Naive thymus-derived CD4-positive, alpha-beta T cell (primary cell): Measurements from ENCODE around the gene WDR53. TPM values are rescaled to one million over a fixed set of nuclear protein-coding genes. Genes with fewer than 3 reads are reported as not detected.

Experiments
- ATAC-seq: fragments of 150-1000 bp; cut with Tn5 transposase; 2 replicates; pipeline ENCODE4 v1.10.0; 2021; ENCODE audit warnings: mild to moderate bottlenecking, moderate library complexity
- CTCF ChIA-PET: fragments of 350-600 bp; sonication (Branson Sonifier 250); formaldehyde crosslinking; loops from one replicate; lab custom pipeline; 2021; ENCODE audit warnings: antibody characterized with exemption; lab: Charles Lee
- POLR2A ChIA-PET: fragments of 350-600 bp; sonication (Branson Sonifier 250); formaldehyde crosslinking; loops from one replicate; lab custom pipeline; 2021; ENCODE audit warnings: antibody characterized with exemption, inconsistent platforms; lab: Charles Lee
- DNase-seq, 9 donors: peaks; one replicate each; pipeline versions ENCODE4 v3.0.0 to v3.0.0-alpha.2; 2020 to 2022; ENCODE audit warnings: mixed read lengths in 1 of 9
- H3K27ac ChIP-seq: one replicate; pipeline ENCODE4 v1.7.0; 2013; ENCODE audit warnings: mild to moderate bottlenecking, low read depth, low read length, moderate library complexity
- H3K27me3 ChIP-seq, 2 donors: one replicate each; pipeline ENCODE4 v1.7.0; 2013; ENCODE audit warnings: low read length in 2 of 2, mild to moderate bottlenecking in 2 of 2, moderate library complexity in 2 of 2; ENCODE audit not compliant: control insufficient read depth in 2 of 2, insufficient read depth in 2 of 2
- H3K36me3 ChIP-seq, 3 experiments: 1 replicate in 2 of 3; 2 replicates in 1 of 3; pipeline ENCODE4 v1.7.0; 2013; ENCODE audit warnings: low read length in 3 of 3, mild to moderate bottlenecking in 3 of 3, moderate library complexity in 1 of 3; ENCODE audit not compliant: insufficient read depth in 3 of 3, control insufficient read depth in 2 of 3
- H3K4me1 ChIP-seq, 2 donors: one replicate each; pipeline ENCODE4 v1.7.0; 2013; ENCODE audit warnings: low read length in 2 of 2, mild to moderate bottlenecking in 2 of 2, moderate library complexity in 1 of 2; ENCODE audit not compliant: control insufficient read depth in 2 of 2, insufficient read depth in 2 of 2
- H3K4me3 ChIP-seq: 2 replicates; pipeline ENCODE4 v1.7.0; 2013; ENCODE audit warnings: mild to moderate bottlenecking, low read length
- H3K9me3 ChIP-seq, 3 experiments: 1 replicate in 2 of 3; 2 replicates in 1 of 3; pipeline ENCODE4 v1.7.0; 2013; ENCODE audit warnings: low read length in 3 of 3; ENCODE audit not compliant: control insufficient read depth in 2 of 3
- H3K27ac Mint-ChIP-seq, 9 donors: one replicate each; pipeline ENCODE4 v1.8.0; 2020 to 2022; ENCODE audit warnings: mixed read lengths in 9 of 9, mild to moderate bottlenecking in 8 of 9, moderate library complexity in 5 of 9, inconsistent platforms in 2 of 9
- H3K27me3 Mint-ChIP-seq, 5 donors: one replicate each; pipeline ENCODE4 v1.8.0; 2021 to 2022; ENCODE audit warnings: mixed read lengths in 5 of 5, mild to moderate bottlenecking in 1 of 5
- H3K36me3 Mint-ChIP-seq, 5 donors: one replicate each; pipeline ENCODE4 v1.8.0; 2020 to 2022; ENCODE audit warnings: mixed read lengths in 5 of 5, mild to moderate bottlenecking in 3 of 5, inconsistent platforms in 1 of 5
- H3K4me1 Mint-ChIP-seq, 7 donors: one replicate each; pipeline ENCODE4 v1.8.0; 2020 to 2022; ENCODE audit warnings: mixed read lengths in 7 of 7, mild to moderate bottlenecking in 3 of 7, inconsistent platforms in 1 of 7
- H3K4me3 Mint-ChIP-seq, 10 donors: one replicate each; pipeline ENCODE4 v1.8.0; 2020 to 2022; ENCODE audit warnings: mild to moderate bottlenecking in 10 of 10, mixed read lengths in 10 of 10, moderate library complexity in 6 of 10, inconsistent platforms in 2 of 10
- H3K9me3 Mint-ChIP-seq, 11 donors: one replicate each; pipeline ENCODE4 v1.8.0; 2020 to 2022; ENCODE audit warnings: mixed read lengths in 11 of 11, mild to moderate bottlenecking in 4 of 11, inconsistent platforms in 1 of 11, moderate library complexity in 1 of 11
- intact Hi-C, 2 donors: fragments of 100-400 bp; cut with micrococcal nuclease; formaldehyde crosslinking; loops; one replicate each; pipeline ENCODE4 v1.15.1; 2023
- polyA plus RNA-seq, 2 donors: library from polyadenylated mRNA; unstranded; fragments of 300-500 nt; fragmentation: Illumina TruSeq; gene quantifications; one replicate each; pipeline ENCODE4 v1.2.3, GENCODE V29; 2021
- total RNA-seq, 6 experiments: library from RNA in 5 of 6; stranded (reverse) in 5 of 6; gene quantifications; 1 replicate in 5 of 6; 2 replicates in 1 of 6; pipeline ENCODE4 v1.2.3 and lab custom pipeline; 2021 to 2026

Gene WDR53
- total and polyA plus RNA-seq, 7 experiments from 2014 or later: 11.9 to 31.5 (median 22.7) TPM

- Histone ChIP-seq H3K27me3 (no peaks in the 10 kb centered on the region), H3K9me3 (peaks cover 0 to 53% (median 19%) of the 10 kb centered on the region in 3 experiments), H3K4me3 (no peak overlapping the region), H3K27ac (no peak overlapping the region), H3K36me3 (no peaks in the 10 kb centered on the region), H3K4me1 (no peaks in the 10 kb centered on the region)
- CTCF ChIA-PET: interaction anchor here (1.0 to 1.3 kb wide), 2 partner anchors 31 to 33 kb away, joined by 3 to 4 read pairs; no protein-coding TSS in a partner anchor
- DNase-seq (peak in 3 of 9 donors; percentile 24 to 32 (median 25)), ATAC-seq (no peak)
- POLR2A ChIA-PET: no interaction called here
- no peak overlapping the region for H3K4me3 Mint-ChIP-seq
- intact Hi-C loops: loop anchor here (1.0 to 2.0 kb wide), 4 partner anchors 33 to 446 kb away; no protein-coding TSS in a partner anchor
- H3K9me3 Mint-ChIP-seq: peaks cover 15 to 79% (median 53%) of the 10 kb centered on the region in 11 donors
- no peaks in the 10 kb centered on the region for H3K4me1 Mint-ChIP-seq
- peaks cover 4 to 21% (median 15%) of the 10 kb centered on the region in 5 donors for H3K36me3 Mint-ChIP-seq
- no peak overlapping the region for H3K27ac Mint-ChIP-seq
- peaks cover 0 to 6% (median 0%) of the 10 kb centered on the region in 5 donors for H3K27me3 Mint-ChIP-seq
Observed at GRCh38 chr3:196519718-196520082, 48.7 kb downstream of the WDR53 start.

- H3K4me3 ChIP-seq: no peak overlapping the region
- peaks cover 0 to 53% (median 19%) of the 10 kb centered on the region in 3 experiments for H3K9me3 ChIP-seq
- no peaks in the 10 kb centered on the region for H3K4me1 ChIP-seq
- no peak overlapping the region for H3K27ac Mint-ChIP-seq
- H3K27me3 ChIP-seq: no peaks in the 10 kb centered on the region
- intact Hi-C loops: loop anchor here (1.0 to 2.0 kb wide), 4 partner anchors 32 to 446 kb away; no protein-coding TSS in a partner anchor
- ChIA-PET POLR2A (no interaction called here), CTCF (interaction anchor here (0.8 to 1.3 kb wide), 3 partner anchors 31 to 265 kb away, joined by 3 to 4 read pairs (median 3); no protein-coding TSS in a partner anchor)
- no peaks in the 10 kb centered on the region for H3K4me1 Mint-ChIP-seq
- peaks cover 0 to 6% (median 0%) of the 10 kb centered on the region in 5 donors for H3K27me3 Mint-ChIP-seq
- ATAC-seq (peak; percentile 63), DNase-seq (peak in 3 of 9 donors; percentile 16 to 52 (median 19))
- no peaks in the 10 kb centered on the region for H3K36me3 ChIP-seq
- H3K9me3 Mint-ChIP-seq: peaks cover 15 to 83% (median 53%) of the 10 kb centered on the region in 11 donors
- peaks cover 4 to 23% (median 15%) of the 10 kb centered on the region in 5 donors for H3K36me3 Mint-ChIP-seq
- no peak overlapping the region for H3K27ac ChIP-seq
- no peak overlapping the region for H3K4me3 Mint-ChIP-seq
Observed at GRCh38 chr3:196518966-196519717, 49.2 kb downstream of the WDR53 start.

GRCh38 chr3:196517919-196518318 lies 50.4 kb downstream of the WDR53 start:
- DNase-seq: no peak
- H3K9me3 Mint-ChIP-seq: peaks cover 14 to 80% (median 53%) of the 10 kb centered on the region in 11 donors
- peaks cover 0 to 6% (median 0%) of the 10 kb centered on the region in 5 donors for H3K27me3 Mint-ChIP-seq
- Histone ChIP-seq H3K4me1 (no peaks in the 10 kb centered on the region), H3K27me3 (no peaks in the 10 kb centered on the region), H3K9me3 (peaks cover 0 to 53% (median 19%) of the 10 kb centered on the region in 3 experiments), H3K36me3 (no peaks in the 10 kb centered on the region), H3K4me3 (no peak overlapping the region), H3K27ac (no peak overlapping the region)
- peaks cover 4 to 28% (median 15%) of the 10 kb centered on the region in 5 donors for H3K36me3 Mint-ChIP-seq
- H3K4me3 Mint-ChIP-seq: no peak overlapping the region
- intact Hi-C loops: loop anchor here in 1 of 2 donors (2.0 kb wide), 1 partner anchor 31 kb away; no protein-coding TSS in a partner anchor
- ATAC-seq: no peak
- POLR2A ChIA-PET: no interaction called here
- H3K4me1 Mint-ChIP-seq: no peaks in the 10 kb centered on the region
- CTCF ChIA-PET: interaction anchor here (1.6 kb wide), 1 partner anchor 11 kb away, joined by 4 read pairs; no protein-coding TSS in a partner anchor
- no peak overlapping the region for H3K27ac Mint-ChIP-seq

- ChIA-PET CTCF (interaction anchor here (0.5 to 1.6 kb wide), 4 partner anchors 12 to 263 kb away, joined by 3 to 8 read pairs (median 4); no protein-coding TSS in a partner anchor), POLR2A (interaction anchor here (0.6 kb wide), 1 partner anchor 282 kb away, joined by 3 read pairs; no protein-coding TSS in a partner anchor)
- Mint-ChIP-seq H3K36me3 (peaks cover 4 to 24% (median 15%) of the 10 kb centered on the region in 5 donors), H3K4me1 (peaks cover 0 to under 1% (median 0%) of the 10 kb centered on the region in 7 donors), H3K27ac (no peak overlapping the region), H3K4me3 (no peak overlapping the region), H3K27me3 (peaks cover 0 to 6% (median 0%) of the 10 kb centered on the region in 5 donors), H3K9me3 (peaks cover 10 to 74% (median 48%) of the 10 kb centered on the region in 11 donors)
- no peaks in the 10 kb centered on the region for H3K4me1 ChIP-seq
- H3K27ac ChIP-seq: no peak overlapping the region
- H3K9me3 ChIP-seq: peaks cover 0 to 50% (median 19%) of the 10 kb centered on the region in 3 experiments
- no peaks in the 10 kb centered on the region for H3K27me3 ChIP-seq
- DNase-seq (no peak), ATAC-seq (no peak)
- no peaks in the 10 kb centered on the region for H3K36me3 ChIP-seq
- H3K4me3 ChIP-seq: no peak overlapping the region
- intact Hi-C loops: no loop called here
Observed at GRCh38 chr3:196517162-196517800, 51.1 kb downstream of the WDR53 start.

- ChIA-PET CTCF (interaction anchor here (0.9 kb wide), 1 partner anchor 260 kb away, joined by 4 read pairs; no protein-coding TSS in a partner anchor), POLR2A (no interaction called here)
- intact Hi-C loops: no loop called here
- Mint-ChIP-seq H3K4me1 (peaks cover 0 to 7% (median 0%) of the 10 kb centered on the region in 7 donors), H3K36me3 (peaks cover 0 to 14% (median 2%) of the 10 kb centered on the region in 5 donors), H3K4me3 (no peak within 1 kb of the TSS), H3K27ac (no peak within 1 kb of the TSS), H3K9me3 (peaks cover 0 to 58% (median 32%) of the 10 kb centered on the region in 11 donors), H3K27me3 (peaks cover 0 to 11% (median 0%) of the 10 kb centered on the region in 5 donors)
- Histone ChIP-seq H3K27me3 (no peaks in the 10 kb centered on the region), H3K9me3 (peaks cover 0 to 31% (median 14%) of the 10 kb centered on the region in 3 experiments), H3K36me3 (no peaks in the 10 kb centered on the region), H3K4me1 (no peaks in the 10 kb centered on the region), H3K27ac (no peak within 1 kb of the TSS), H3K4me3 (no peak within 1 kb of the TSS)
- ATAC-seq (no peak), DNase-seq (no peak)
Observed at GRCh38 chr3:196514913-196515621, 53.3 kb downstream of the WDR53 start, which contains the start of gene SMCO1. Gene SMCO1 (minus strand): TSS chr3:196515346. CDS start chr3:196515209, 137 bp downstream.
